ENCODE measurements around the gene XPR1. TPM values are rescaled to one million over a fixed set of nuclear protein-coding genes. Genes with fewer than 3 reads are reported as not detected.

XPR1 gene
- total RNA-seq, 4 donors from 2014 or later: 15.8 to 26.7 (median 22.8) TPM

DNA sequence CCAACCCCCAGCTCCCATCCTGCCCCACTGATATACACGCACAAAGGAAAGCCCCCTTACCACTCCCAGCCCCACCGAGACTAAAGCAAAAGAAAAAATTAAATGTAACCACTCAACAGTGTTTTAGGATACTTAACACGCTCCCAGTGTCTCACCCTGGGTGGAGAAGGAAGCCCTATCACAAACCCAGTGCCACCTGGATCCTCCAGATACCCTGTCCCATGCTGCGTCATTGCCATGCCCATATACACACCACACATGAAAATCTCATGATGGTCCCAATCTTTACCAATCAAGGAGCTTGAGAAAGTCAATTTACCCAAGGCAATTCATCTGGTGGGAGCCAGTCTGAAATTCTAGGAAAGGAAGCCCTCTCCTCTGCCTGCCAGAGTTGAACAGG, 292.1 kb downstream of the XPR1 start:
- H3K4me3 ChIP-seq: no peak overlapping the region
- 83% methylated on average over 4 of the region's 4 CpGs for WGBS
- peak overlapping the region in 1 of 4 donors; percentile 22 for H3K27ac ChIP-seq (replicated peaks in 1 of 4)
- no peaks in the 10 kb centered on the region for H3K9me3 ChIP-seq
- no peak for TF ChIP-seq EP300 (IDR thresholded peaks at IDR 0.05)
- TF ChIP-seq POLR2A (IDR thresholded peaks at IDR 0.05; ENCODE audit: low read depth): no peak
- TF ChIP-seq, protein P1, sequence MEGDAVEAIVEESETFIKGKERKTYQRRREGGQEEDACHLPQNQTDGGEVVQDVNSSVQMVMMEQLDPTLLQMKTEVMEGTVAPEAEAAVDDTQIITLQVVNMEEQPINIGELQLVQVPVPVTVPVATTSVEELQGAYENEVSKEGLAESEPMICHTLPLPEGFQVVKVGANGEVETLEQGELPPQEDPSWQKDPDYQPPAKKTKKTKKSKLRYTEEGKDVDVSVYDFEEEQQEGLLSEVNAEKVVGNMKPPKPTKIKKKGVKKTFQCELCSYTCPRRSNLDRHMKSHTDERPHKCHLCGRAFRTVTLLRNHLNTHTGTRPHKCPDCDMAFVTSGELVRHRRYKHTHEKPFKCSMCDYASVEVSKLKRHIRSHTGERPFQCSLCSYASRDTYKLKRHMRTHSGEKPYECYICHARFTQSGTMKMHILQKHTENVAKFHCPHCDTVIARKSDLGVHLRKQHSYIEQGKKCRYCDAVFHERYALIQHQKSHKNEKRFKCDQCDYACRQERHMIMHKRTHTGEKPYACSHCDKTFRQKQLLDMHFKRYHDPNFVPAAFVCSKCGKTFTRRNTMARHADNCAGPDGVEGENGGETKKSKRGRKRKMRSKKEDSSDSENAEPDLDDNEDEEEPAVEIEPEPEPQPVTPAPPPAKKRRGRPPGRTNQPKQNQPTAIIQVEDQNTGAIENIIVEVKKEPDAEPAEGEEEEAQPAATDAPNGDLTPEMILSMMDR (IDR thresholded peaks at IDR 0.05): no peak
- no peak for TF ChIP-seq POLR2AphosphoS5 (IDR thresholded peaks at IDR 0.05)
- H3K4me1 ChIP-seq: peaks cover 37 to 49% (median 49%) of the 10 kb centered on the region in 4 donors
- H3K27me3 ChIP-seq: no peaks in the 10 kb centered on the region
- DNase-seq (ENCODE audit: extremely low spot score): no peak
- peaks cover 0 to 19% (median 10%) of the 10 kb centered on the region in 4 donors for H3K36me3 ChIP-seq
- intact Hi-C loops (cut with DNase I): no loop called here

DNA sequence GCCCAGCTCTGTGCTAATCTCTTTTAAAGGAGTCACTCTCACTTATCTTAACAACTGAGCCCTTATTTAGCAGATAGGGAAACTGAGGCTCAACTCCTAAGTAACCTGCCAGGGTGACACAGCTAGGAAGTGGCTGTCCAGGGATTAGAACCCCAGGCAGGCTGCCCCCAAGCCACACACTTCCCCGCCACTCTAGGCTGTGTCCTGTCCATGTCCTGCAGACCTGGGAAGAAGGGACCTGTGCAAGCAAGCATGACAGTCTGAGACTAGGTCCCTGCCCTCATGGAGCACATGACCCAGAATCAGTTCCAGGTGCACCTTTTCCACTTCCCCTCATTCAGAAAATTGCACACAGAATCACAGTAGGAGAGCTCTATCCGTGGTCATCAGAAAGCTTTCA, 293.1 kb downstream of the XPR1 start:
- TF ChIP-seq POLR2AphosphoS5 (IDR thresholded peaks at IDR 0.05) (no peak), POLR2A (IDR thresholded peaks at IDR 0.05; ENCODE audit: low read depth) (no peak), EP300 (IDR thresholded peaks at IDR 0.05) (no peak)
- TF ChIP-seq, protein P1 (IDR thresholded peaks at IDR 0.05): no peak
- H3K27me3 ChIP-seq: no peaks in the 10 kb centered on the region
- intact Hi-C loops (cut with DNase I): no loop called here
- no peak for DNase-seq (ENCODE audit: extremely low spot score)
- H3K9me3 ChIP-seq: no peaks in the 10 kb centered on the region
- H3K27ac ChIP-seq (replicated peaks in 1 of 4): peak overlapping the region in 2 of 4 donors; percentile 79 to 83
- WGBS: 88% methylated on average over 2 of the region's 2 CpGs
- H3K4me3 ChIP-seq: no peak overlapping the region
- peaks cover 0 to 19% (median 4%) of the 10 kb centered on the region in 4 donors for H3K36me3 ChIP-seq
- peaks cover 37 to 58% (median 55%) of the 10 kb centered on the region in 4 donors for H3K4me1 ChIP-seq

DNA sequence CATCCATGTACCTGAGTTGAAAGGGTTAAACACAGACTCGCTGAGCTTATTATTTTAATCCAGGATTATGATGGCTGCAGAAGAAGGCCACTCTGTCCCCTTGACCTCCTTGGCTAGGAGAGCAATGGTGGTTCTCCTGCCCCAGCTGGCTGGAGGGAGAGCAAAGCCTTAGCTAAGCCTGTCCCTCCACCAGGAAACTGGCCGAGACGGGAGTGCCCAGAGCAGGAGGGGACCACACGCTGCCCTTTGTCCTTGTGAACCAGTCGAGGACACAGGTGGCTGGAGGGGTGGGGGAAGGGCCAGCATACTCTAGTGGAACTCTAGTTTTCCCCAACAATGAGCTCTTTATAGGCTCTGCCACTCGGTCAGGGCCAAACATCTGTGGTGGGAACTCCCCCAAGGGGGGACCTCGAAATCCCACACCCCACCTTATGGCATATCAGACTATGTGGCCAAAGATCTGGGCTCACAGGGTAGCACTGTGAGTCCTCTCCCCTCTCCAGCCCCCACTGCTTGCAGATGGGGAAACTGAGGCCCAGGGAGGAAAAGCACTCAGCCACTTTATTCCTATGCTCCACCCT, 293.7 kb downstream of the XPR1 start:
- H3K4me1 ChIP-seq: peaks cover 37 to 58% (median 55%) of the 10 kb centered on the region in 4 donors
- WGBS: 58% methylated on average over 7 of the region's 7 CpGs
- no peak for DNase-seq (ENCODE audit: extremely low spot score)
- no peaks in the 10 kb centered on the region for H3K27me3 ChIP-seq
- peak overlapping the region; percentile 79 to 84 (median 82) for H3K27ac ChIP-seq (replicated peaks in 1 of 4)
- intact Hi-C loops (cut with DNase I): no loop called here
- no peak for TF ChIP-seq EP300 (IDR thresholded peaks at IDR 0.05)
- no peak for TF ChIP-seq POLR2AphosphoS5 (IDR thresholded peaks at IDR 0.05)
- TF ChIP-seq, protein P1 (IDR thresholded peaks at IDR 0.05): no peak
- TF ChIP-seq POLR2A (IDR thresholded peaks at IDR 0.05; ENCODE audit: low read depth): no peak
- no peak overlapping the region for H3K4me3 ChIP-seq
- peaks cover 0 to 18% (median 4%) of the 10 kb centered on the region in 4 donors for H3K36me3 ChIP-seq
- no peaks in the 10 kb centered on the region for H3K9me3 ChIP-seq

DNA sequence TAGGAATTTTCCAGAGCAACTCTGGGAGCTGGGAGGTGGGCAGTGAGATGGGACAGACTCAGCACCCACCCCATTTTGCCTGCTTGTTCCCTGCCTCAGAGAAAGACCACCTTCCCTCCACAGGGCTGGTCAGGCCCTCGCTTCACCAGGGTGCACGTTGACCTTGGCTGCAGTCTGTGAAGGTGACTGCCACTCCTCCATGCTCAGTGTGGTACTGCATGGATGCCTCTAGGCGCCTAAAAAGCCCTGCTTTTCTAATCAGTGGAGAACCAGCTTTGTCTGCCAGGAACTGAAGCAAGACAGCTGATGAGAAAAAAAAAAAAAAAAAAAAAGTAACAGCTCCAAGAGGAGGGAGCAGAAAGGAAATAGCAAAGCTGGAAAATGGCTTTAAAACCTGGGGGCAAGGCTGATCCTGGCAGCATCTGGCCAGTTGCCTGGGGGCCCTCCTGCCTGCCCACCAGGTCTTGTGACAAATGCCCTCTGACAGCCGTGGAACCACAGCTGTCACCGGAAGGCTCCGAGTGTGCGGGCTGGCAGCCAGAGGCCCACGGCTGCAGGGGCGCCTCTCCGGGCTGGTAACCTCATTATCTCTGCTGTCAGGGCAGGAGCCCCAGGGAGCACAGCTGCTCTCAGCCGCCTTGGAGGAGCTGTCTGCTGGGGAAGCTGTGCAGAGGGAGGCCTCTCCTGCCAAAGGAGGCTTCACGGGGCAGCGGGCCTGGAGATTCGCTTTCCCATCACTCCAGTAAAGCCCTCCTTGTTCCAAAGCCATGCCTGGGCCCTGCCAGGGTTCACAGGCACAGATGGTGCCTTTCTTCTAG, 294.6 kb downstream of the XPR1 start:
- intact Hi-C loops (cut with DNase I): no loop called here
- H3K27me3 ChIP-seq: no peaks in the 10 kb centered on the region
- no peak for TF ChIP-seq EP300 (IDR thresholded peaks at IDR 0.05)
- TF ChIP-seq POLR2AphosphoS5 (IDR thresholded peaks at IDR 0.05): no peak
- TF ChIP-seq, protein P1 (IDR thresholded peaks at IDR 0.05): no peak
- TF ChIP-seq POLR2A (IDR thresholded peaks at IDR 0.05; ENCODE audit: low read depth): no peak
- H3K4me1 ChIP-seq: peaks cover 37 to 58% (median 55%) of the 10 kb centered on the region in 4 donors
- peak overlapping the region; percentile 79 to 84 (median 82) for H3K27ac ChIP-seq (replicated peaks in 1 of 4)
- no peaks in the 10 kb centered on the region for H3K9me3 ChIP-seq
- H3K36me3 ChIP-seq: peaks cover 0 to 26% (median 4%) of the 10 kb centered on the region in 4 donors
- no peak for DNase-seq (ENCODE audit: extremely low spot score)
- 14% methylated on average over 14 of the region's 14 CpGs for WGBS
- H3K4me3 ChIP-seq: peak overlapping the region; percentile 27 to 32 (median 29)

Data from esophagus muscularis mucosa (tissue), 4 donors.